Psoas muscle (tissue), 8 donors: ENCODE results near the gene HK1. TPM values are rescaled to one million over a fixed set of nuclear protein-coding genes. Genes with fewer than 3 reads are reported as not detected.

ENCODE experiments used
- ATAC-seq, 4 donors: fragments of 200-7000 bp; cut with Tn5 transposase; one replicate each; pipeline ENCODE4 v1.9.1; 2020; ENCODE audit warnings: moderate library complexity in 3 of 4, mild to moderate bottlenecking in 2 of 4
- DNase-seq, 2 donors: peaks; one replicate each; pipeline ENCODE4 v3.0.0-alpha.2; 2020
- H3K27ac ChIP-seq: fragments of 200-600 bp; one replicate; pipeline ENCODE4 v1.8.0; 2022
- H3K27me3 ChIP-seq, 3 donors: fragments of 200-600 bp in 1 of 3; one replicate each; pipeline versions ENCODE4 v1.6.1 to v1.8.0; 2013 to 2022; ENCODE audit warnings: low read length in 2 of 3, mild to moderate bottlenecking in 2 of 3, moderate library complexity in 1 of 3; ENCODE audit not compliant: insufficient read depth in 3 of 3
- H3K36me3 ChIP-seq, 2 donors: fragments of 200-600 bp in 1 of 2; one replicate each; pipeline versions ENCODE4 v1.6.1 to v1.8.0; 2013 to 2022; ENCODE audit warnings: low read depth in 1 of 2, mild to moderate bottlenecking in 1 of 2, moderate library complexity in 1 of 2; ENCODE audit not compliant: insufficient read depth in 1 of 2
- H3K4me1 ChIP-seq: fragments of 200-600 bp; one replicate; pipeline ENCODE4 v1.8.0; 2022
- H3K4me3 ChIP-seq: fragments of 200-600 bp; one replicate; pipeline ENCODE4 v1.8.0; 2022; ENCODE audit warnings: mild to moderate bottlenecking
- H3K9me3 ChIP-seq: fragments of 200-600 bp; one replicate; pipeline ENCODE4 v1.8.0; 2022
- CTCF ChIP-seq: fragments of 200-600 bp; IDR thresholded peaks from one replicate; pipeline ENCODE4 v1.8.0; 2022; ENCODE audit warnings: antibody characterized with exemption
- WGBS, 3 donors: extraction: QIAGEN DNeasy Blood & Tissue Kit; methylation state at CpG; one replicate each; pipeline versions ENCODE4 v1.1.6 to v1.1.7; 2013; 5-methylcytosine and 5-hydroxymethylcytosine counted together
- intact Hi-C, 2 donors: fragments of 100-400 bp; cut with DNase I; formaldehyde crosslinking; loops; one replicate each; pipeline versions ENCODE4 v1.11.0 to v1.14.2; 2022
- polyA plus RNA-seq, 3 donors: library from polyadenylated mRNA; stranded (reverse); fragments of 200-250 nt; gene quantifications; one replicate each; pipeline ENCODE4 v1.2.3, GENCODE V29; 2013
- total RNA-seq, 4 donors: library from RNA; stranded (reverse); fragmentation: NEBNext Ultra II Directional in 2 of 4; extraction: Animal tissue kit (Norgen Biotek cat#: 25700) in 2 of 4; gene quantifications; one replicate each; pipeline versions ENCODE4 v1.2.1 to v1.2.4, GENCODE V29; 2021 to 2023
- donor health status: healthy with polysubstance abuse.
- donor health status: DM: no; HTN: no; CAD: no; lungs with moderate emphysema.
- donor health status: Bipolar disorder and iron deficiency.
- donor health status: healthy.
- donor health status: DM: yes; HTN: yes; CAD: no.
- donor health status: DM: no; HTN: no; CAD: no.
- donor health status: DM: no; HTN: no; CAD: no.
- donor health status: DM: yes; HTN: yes; CAD: no.

The HK1 gene
- total and polyA plus RNA-seq, 7 donors, result 134 to 336 (median 254) TPM

- peaks cover 13% of the 10 kb centered on the region for H3K4me1 ChIP-seq
- H3K36me3 ChIP-seq, result peaks cover 9 to 75% of the 10 kb centered on the region in 2 donors
- intact Hi-C loops, result no loop called here
- H3K9me3 ChIP-seq, result no peaks in the 10 kb centered on the region
- no peak overlapping the region for H3K4me3 ChIP-seq
- TF ChIP-seq CTCF, result no peak
- no peak overlapping the region for H3K27ac ChIP-seq
- H3K27me3 ChIP-seq, result no peaks in the 10 kb centered on the region
- no peak for ATAC-seq
- peak in 1 of 2 donors; percentile 16 for DNase-seq
- 64 to 96% (median 93%) methylated on average over 1 of the region's 1 CpG for WGBS, 3 donors
These were observed 124.8 kb downstream of the HK1 start for GRCh38 chr10:69403066-69403465.

- no peak for ATAC-seq
- Histone ChIP-seq H3K27me3 (no peaks in the 10 kb centered on the region), H3K36me3 (peaks cover 7 to 70% of the 10 kb centered on the region in 2 donors), H3K4me1 (peaks cover 16% of the 10 kb centered on the region), H3K4me3 (no peak overlapping the region), H3K9me3 (no peaks in the 10 kb centered on the region), H3K27ac (no peak overlapping the region)
- 71 to 87% (median 73%) methylated on average over 3 of the region's 3 CpGs for WGBS, 3 donors
- no peak for DNase-seq
- intact Hi-C loops, result no loop called here
- no peak for TF ChIP-seq CTCF
These were observed 125.2 kb downstream of the HK1 start for GRCh38 chr10:69403519-69403918.

GRCh38 chr10:69404786-69405185 is 126.5 kb downstream of the HK1 start:
- intact Hi-C loops, result loop anchor here in 1 of 2 donors (5.0 kb wide), 1 partner anchor 167 kb away; no protein-coding TSS in a partner anchor
- no peak for ATAC-seq
- no peak overlapping the region for H3K4me3 ChIP-seq
- TF ChIP-seq CTCF, result no peak
- no peak overlapping the region for H3K27ac ChIP-seq
- 84 to 91% (median 91%) methylated on average over 10 of the region's 10 CpGs for WGBS, 3 donors
- H3K36me3 ChIP-seq, result peaks cover 7 to 58% of the 10 kb centered on the region in 2 donors
- peaks cover 21% of the 10 kb centered on the region for H3K4me1 ChIP-seq
- H3K27me3 ChIP-seq, result no peaks in the 10 kb centered on the region
- H3K9me3 ChIP-seq, result no peaks in the 10 kb centered on the region
- no peak for DNase-seq

GRCh38 chr10:69405221-69405620 is 126.9 kb downstream of the HK1 start:
- ATAC-seq (no peak), DNase-seq (no peak)
- Histone ChIP-seq H3K9me3 (no peaks in the 10 kb centered on the region), H3K27ac (no peak overlapping the region), H3K27me3 (no peaks in the 10 kb centered on the region), H3K4me3 (no peak overlapping the region), H3K36me3 (peaks cover 6 to 53% of the 10 kb centered on the region in 2 donors), H3K4me1 (peaks cover 21% of the 10 kb centered on the region)
- intact Hi-C loops, result loop anchor here in 1 of 2 donors (5.0 kb wide), 1 partner anchor 168 kb away; no protein-coding TSS in a partner anchor
- 61 to 69% (median 67%) methylated on average over 4 of the region's 4 CpGs for WGBS, 3 donors
- no peak for TF ChIP-seq CTCF

GRCh38 chr10:69406302-69406811 is 128.1 kb downstream of the HK1 start:
- H3K4me3 ChIP-seq, result no peak overlapping the region
- peak in 2 of 4 donors; percentile 14 to 16 for ATAC-seq
- no peaks in the 10 kb centered on the region for H3K9me3 ChIP-seq
- H3K27me3 ChIP-seq, result no peaks in the 10 kb centered on the region
- H3K27ac ChIP-seq, result peak overlapping the region; percentile 46
- no peak for TF ChIP-seq CTCF
- 22 to 52% (median 28%) methylated on average over 5 of the region's 5 CpGs for WGBS, 3 donors
- intact Hi-C loops, result loop anchor here in 1 of 2 donors (5.0 kb wide), 1 partner anchor 169 kb away; no protein-coding TSS in a partner anchor
- peaks cover 0 to 42% of the 10 kb centered on the region in 2 donors for H3K36me3 ChIP-seq
- peaks cover 21% of the 10 kb centered on the region for H3K4me1 ChIP-seq
- DNase-seq, result peak in 1 of 2 donors; percentile 61
